ENCODE measurements around the gene TTC39B.

DNA sequence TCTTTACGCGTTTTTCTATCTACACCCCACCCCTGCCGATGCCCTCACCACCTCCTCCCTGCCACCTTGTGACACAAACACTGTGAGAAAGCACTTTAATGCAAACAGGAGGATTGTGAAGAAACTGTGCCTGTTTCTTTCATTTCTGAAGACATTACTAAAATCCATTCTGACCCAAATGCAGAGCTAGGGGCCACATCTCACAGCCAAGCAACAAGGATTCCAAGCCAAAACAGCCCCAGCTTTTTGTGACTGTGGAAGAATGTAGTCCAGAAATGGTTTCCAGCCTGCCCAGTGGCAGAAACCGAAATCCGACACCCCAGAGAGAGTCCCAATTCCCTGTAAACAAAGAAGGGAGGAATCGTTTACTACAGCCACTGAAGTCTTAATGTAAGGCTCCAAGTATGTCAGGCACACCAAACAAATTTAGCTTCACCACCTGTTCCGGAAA is 190.9 kb downstream of the TTC39B start:
- TF ChIP-seq, protein P1, sequence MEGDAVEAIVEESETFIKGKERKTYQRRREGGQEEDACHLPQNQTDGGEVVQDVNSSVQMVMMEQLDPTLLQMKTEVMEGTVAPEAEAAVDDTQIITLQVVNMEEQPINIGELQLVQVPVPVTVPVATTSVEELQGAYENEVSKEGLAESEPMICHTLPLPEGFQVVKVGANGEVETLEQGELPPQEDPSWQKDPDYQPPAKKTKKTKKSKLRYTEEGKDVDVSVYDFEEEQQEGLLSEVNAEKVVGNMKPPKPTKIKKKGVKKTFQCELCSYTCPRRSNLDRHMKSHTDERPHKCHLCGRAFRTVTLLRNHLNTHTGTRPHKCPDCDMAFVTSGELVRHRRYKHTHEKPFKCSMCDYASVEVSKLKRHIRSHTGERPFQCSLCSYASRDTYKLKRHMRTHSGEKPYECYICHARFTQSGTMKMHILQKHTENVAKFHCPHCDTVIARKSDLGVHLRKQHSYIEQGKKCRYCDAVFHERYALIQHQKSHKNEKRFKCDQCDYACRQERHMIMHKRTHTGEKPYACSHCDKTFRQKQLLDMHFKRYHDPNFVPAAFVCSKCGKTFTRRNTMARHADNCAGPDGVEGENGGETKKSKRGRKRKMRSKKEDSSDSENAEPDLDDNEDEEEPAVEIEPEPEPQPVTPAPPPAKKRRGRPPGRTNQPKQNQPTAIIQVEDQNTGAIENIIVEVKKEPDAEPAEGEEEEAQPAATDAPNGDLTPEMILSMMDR (IDR thresholded peaks at IDR 0.05), result no peak
- no peak for TF ChIP-seq POLR2A (IDR thresholded peaks at IDR 0.05)
